IMR-90 (cell line): Measurements from ENCODE around the gene ADGRL3. TPM values are rescaled to one million over a fixed set of nuclear protein-coding genes. Genes with fewer than 3 reads are reported as not detected.

Experiments
- ATAC-seq: fragments of 200-7000 bp; cut with Tn5 transposase; 2 replicates; pipeline ENCODE4 v1.9.1; 2020; ENCODE audit warnings: low read depth, mild to moderate bottlenecking, moderate library complexity
- BruUV-seq: library from RNA; stranded (reverse); fragments of 400-500 nt; replicated peaks from 2 replicates; lab custom pipeline; 2021; lab: Mats Ljungman, UMichigan
- CTCF ChIA-PET: fragments of 300-600 bp; formaldehyde crosslinking; extraction: SDS; loops from one replicate; lab custom pipeline; 2021; ENCODE audit warnings: antibody characterized with exemption; lab: Yijun Ruan, JAX
- POLR2A ChIA-PET: fragments of 300-600 bp; sonication (Branson Sonifier 250); formaldehyde crosslinking; loops from one replicate; lab custom pipeline; 2022; ENCODE audit warnings: antibody characterized with exemption; ENCODE audit not compliant: unreplicated experiment; lab: Charles Lee
- DNase-seq: peaks from one replicate; pipeline ENCODE4 v3.0.0; 2013
- H2AFZ ChIP-seq: replicated peaks from 2 replicates; pipeline ENCODE3; 2013; ENCODE audit warnings: low read length, mild to moderate bottlenecking; ENCODE audit not compliant: poor library complexity
- H2AK5ac ChIP-seq: 2 replicates; pipeline ENCODE4 v1.6.1; 2013; ENCODE audit warnings: low read depth, low read length, inconsistent platforms
- H2AK9ac ChIP-seq: replicated peaks from 2 replicates; pipeline ENCODE3; 2013; ENCODE audit warnings: mild to moderate bottlenecking, low read depth, low read length, moderate library complexity; ENCODE audit not compliant: poor library complexity
- H2BK120ac ChIP-seq: 2 replicates; pipeline ENCODE4 v1.6.1; 2013; ENCODE audit warnings: low read depth, low read length, inconsistent platforms
- H2BK15ac ChIP-seq: 3 replicates; pipeline ENCODE4 v1.6.1; 2013; ENCODE audit warnings: low read depth, low read length, inconsistent platforms
- H2BK20ac ChIP-seq: 2 replicates; pipeline ENCODE4 v1.6.1; 2013; ENCODE audit warnings: low read depth, mild to moderate bottlenecking, inconsistent platforms, low read length, moderate library complexity
- H2BK5ac ChIP-seq: 2 replicates; pipeline ENCODE4 v1.6.1; 2013; ENCODE audit warnings: mild to moderate bottlenecking, low read depth, low read length, inconsistent platforms; ENCODE audit not compliant: poor library complexity, severe bottlenecking
- H3K14ac ChIP-seq: replicated peaks from 2 replicates; pipeline ENCODE4 v1.6.1; 2013; ENCODE audit warnings: low read depth, low read length, inconsistent platforms
- H3K18ac ChIP-seq: 2 replicates; pipeline ENCODE4 v1.6.1; 2013; ENCODE audit warnings: low read depth, low read length, control low read depth
- H3K23ac ChIP-seq: 2 replicates; pipeline ENCODE4 v1.6.1; 2013; ENCODE audit warnings: low read depth, low read length, inconsistent platforms
- H3K27ac ChIP-seq: 2 replicates; pipeline ENCODE4 v1.5.1; 2013; ENCODE audit warnings: mild to moderate bottlenecking, control low read depth, low read length; ENCODE audit not compliant: insufficient read depth
- H3K27me3 ChIP-seq: 2 replicates; pipeline ENCODE4 v1.6.1; 2013; ENCODE audit warnings: low read length; ENCODE audit not compliant: control insufficient read depth, insufficient read depth
- H3K36me3 ChIP-seq: 2 replicates; pipeline ENCODE4 v1.6.1; 2013; ENCODE audit warnings: low read length, mixed read lengths; ENCODE audit not compliant: control insufficient read depth, insufficient read depth
- H3K4ac ChIP-seq: 2 replicates; pipeline ENCODE4 v1.6.1; 2013; ENCODE audit warnings: low read depth, low read length, inconsistent platforms
- H3K4me1 ChIP-seq: 2 replicates; pipeline ENCODE4 v1.6.1; 2013; ENCODE audit warnings: low read length, mixed read lengths; ENCODE audit not compliant: control insufficient read depth, insufficient read depth
- H3K4me2 ChIP-seq: 2 replicates; pipeline ENCODE4 v1.6.1; 2013; ENCODE audit warnings: low read depth, mild to moderate bottlenecking, control low read depth, low read length, moderate library complexity
- H3K4me3 ChIP-seq: 2 replicates; pipeline ENCODE4 v1.5.1; 2013; ENCODE audit warnings: low read depth, mild to moderate bottlenecking, control low read depth, low read length, moderate library complexity; ENCODE audit not compliant: insufficient read depth
- H3K56ac ChIP-seq: 2 replicates; pipeline ENCODE4 v1.6.1; 2013; ENCODE audit warnings: low read length, inconsistent platforms; ENCODE audit not compliant: insufficient read depth; ENCODE audit errors: extremely low read depth
- H3K79me1 ChIP-seq, 2 experiments: 2 replicates each; pipeline ENCODE4 v1.6.1; 2013; ENCODE audit warnings: low read length in 2 of 2, inconsistent platforms in 1 of 2, low read depth in 1 of 2
- H3K9ac ChIP-seq: 2 replicates; pipeline ENCODE4 v1.6.1; 2013; ENCODE audit warnings: low read depth, low read length, control low read depth
- H3K9me1 ChIP-seq: 2 replicates; pipeline ENCODE4 v1.6.1; 2013; ENCODE audit warnings: low read length, inconsistent platforms; ENCODE audit not compliant: insufficient read depth
- H3K9me3 ChIP-seq: 2 replicates; pipeline ENCODE4 v1.6.1; 2013; ENCODE audit warnings: low read length; ENCODE audit not compliant: control insufficient read depth, insufficient read depth
- H4K20me1 ChIP-seq: 2 replicates; pipeline ENCODE4 v1.6.1; 2013; ENCODE audit warnings: low read length, inconsistent platforms; ENCODE audit not compliant: insufficient read depth
- H4K5ac ChIP-seq: 2 replicates; pipeline ENCODE4 v1.6.1; 2013; ENCODE audit warnings: mild to moderate bottlenecking, low read depth, low read length, control low read depth
- H4K8ac ChIP-seq, 2 experiments: 2 replicates each; pipeline ENCODE4 v1.6.1; 2013; ENCODE audit warnings: low read depth in 2 of 2, low read length in 2 of 2, control low read depth in 1 of 2, inconsistent platforms in 1 of 2
- H4K91ac ChIP-seq: 2 replicates; pipeline ENCODE4 v1.6.1; 2013; ENCODE audit warnings: low read depth, low read length, inconsistent platforms; ENCODE audit not compliant: insufficient read depth
- CHD1 ChIP-seq: IDR thresholded peaks from 2 replicates; pipeline ENCODE4 v1.6.1; 2012; ENCODE audit warnings: low read depth, low read length, improper control_type of control experiment
- RCOR1 ChIP-seq: IDR thresholded peaks from 2 replicates; pipeline ENCODE4 v1.6.1; 2012; ENCODE audit warnings: mild to moderate bottlenecking, low read length, improper control_type of control experiment; ENCODE audit not compliant: insufficient replicate concordance
- RFX5 ChIP-seq: IDR thresholded peaks from 2 replicates; pipeline ENCODE4 v1.8.0; 2012; ENCODE audit warnings: low read depth, mild to moderate bottlenecking, low read length, moderate library complexity
- WGBS, 2 experiments: methylation state at CpG; one replicate each; pipeline versions ENCODE4 v1.1.5 to v1.1.7; 2013; ENCODE audit warnings: missing lambda C conversion rate in 2 of 2; ENCODE audit not compliant: insufficient read length in 1 of 2; ENCODE audit errors: extremely low coverage in 2 of 2; 5-methylcytosine and 5-hydroxymethylcytosine counted together
- dilution Hi-C: fragments of 300-500 bp; cut with HindIII; formaldehyde crosslinking; loops from one replicate; pipeline ENCODE4 v1.14.3; 2018; ENCODE audit warnings: low sequenced_read_pairs; ENCODE audit not compliant: unreplicated experiment
- in situ Hi-C: fragments of 300-500 bp; cut with MboI; formaldehyde crosslinking; loops from 3 replicates; pipeline ENCODE4 v1.14.3; 2019; ENCODE audit warnings: low sequenced_read_pairs, inconsistent platforms, mixed read lengths
- intact Hi-C: fragments of 100-400 bp; cut with micrococcal nuclease; formaldehyde crosslinking; loops from 2 replicates; pipeline ENCODE4 v1.10.0; 2022
- polyA plus RNA-seq, 3 experiments: library from polyadenylated mRNA; depleted of rRNA; stranded (reverse); fragments of >200 nt; gene quantifications; 2 replicates each; pipeline ENCODE4 v1.2.3, GENCODE V29; 2012; ENCODE audit warnings: low replicate concordance in 1 of 3
- total RNA-seq: library from RNA; depleted of rRNA; stranded (reverse); fragments of >200 nt; gene quantifications from 2 replicates; pipeline ENCODE4 v1.2.3, GENCODE V29; 2012
- TF ChIP-seq, protein P1 (sequence below): fragments of 150-350 bp; IDR thresholded peaks from 2 replicates; pipeline ENCODE4 v1.6.1; 2017; ENCODE audit warnings: mild to moderate bottlenecking, antibody characterized with exemption, low read length, low read depth

ADGRL3 gene
- total and polyA plus RNA-seq, 2 of the 4 experiments (the other 2 are of a cell fraction), result 0.46 to 2.5 TPM

DNA sequence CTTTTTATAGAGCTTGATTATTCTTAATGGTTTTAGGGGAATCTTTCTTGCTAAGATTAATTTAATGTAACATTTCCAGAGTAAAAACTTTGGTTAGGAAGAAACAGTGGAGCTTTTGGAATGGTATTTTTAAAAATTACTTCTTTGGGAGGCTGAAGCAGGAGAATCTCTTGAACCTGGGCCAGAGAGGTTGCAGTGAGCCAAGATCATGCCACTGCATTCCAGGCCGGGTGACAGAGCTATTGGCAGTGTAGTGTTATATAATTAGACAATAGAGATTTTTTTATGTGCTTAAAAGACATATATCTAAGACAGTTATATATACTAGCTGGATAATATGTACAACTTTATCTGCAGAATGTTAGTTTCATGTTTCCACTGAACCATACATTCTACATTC lies 585.6 kb downstream of the ADGRL3 start:
- BruUV-seq, result no TSS peak
- no peak overlapping the region for H2AK5ac ChIP-seq
- no peaks in the 10 kb centered on the region for H3K79me1 ChIP-seq
- intact Hi-C loops, result no loop called here
- no peak overlapping the region for H2BK120ac ChIP-seq
- no peak overlapping the region for H3K4ac ChIP-seq
- no peak overlapping the region for H4K8ac ChIP-seq
- POLR2A ChIA-PET, result no interaction called here
- no peak overlapping the region for H3K56ac ChIP-seq
- H2AFZ ChIP-seq, result no peak overlapping the region
- H4K91ac ChIP-seq, result no peak overlapping the region
- dilution Hi-C loops, result no loop called here
- H3K14ac ChIP-seq, result no peak overlapping the region
- H3K23ac ChIP-seq, result no peak overlapping the region
- in situ Hi-C loops, result no loop called here
- CTCF ChIA-PET, result no interaction called here
- H3K4me3 ChIP-seq, result no peak overlapping the region
- H3K27ac ChIP-seq, result no peak overlapping the region
- no peaks in the 10 kb centered on the region for H4K20me1 ChIP-seq
- H3K9me3 ChIP-seq, result no peaks in the 10 kb centered on the region
- H2BK5ac ChIP-seq, result no peak overlapping the region
- no peaks in the 10 kb centered on the region for H3K27me3 ChIP-seq
- H3K4me2 ChIP-seq, result no peak overlapping the region
- TF ChIP-seq CHD1 (no peak), RCOR1 (no peak), RFX5 (no peak)
- TF ChIP-seq, protein P1, sequence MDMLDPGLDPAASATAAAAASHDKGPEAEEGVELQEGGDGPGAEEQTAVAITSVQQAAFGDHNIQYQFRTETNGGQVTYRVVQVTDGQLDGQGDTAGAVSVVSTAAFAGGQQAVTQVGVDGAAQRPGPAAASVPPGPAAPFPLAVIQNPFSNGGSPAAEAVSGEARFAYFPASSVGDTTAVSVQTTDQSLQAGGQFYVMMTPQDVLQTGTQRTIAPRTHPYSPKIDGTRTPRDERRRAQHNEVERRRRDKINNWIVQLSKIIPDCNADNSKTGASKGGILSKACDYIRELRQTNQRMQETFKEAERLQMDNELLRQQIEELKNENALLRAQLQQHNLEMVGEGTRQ, result no peak
- H3K9ac ChIP-seq, result no peak overlapping the region
- no peak overlapping the region for H4K5ac ChIP-seq
- DNase-seq (no peak), ATAC-seq (no peak)
- no peak overlapping the region for H3K18ac ChIP-seq
- H2BK20ac ChIP-seq, result no peak overlapping the region
- H3K36me3 ChIP-seq, result no peaks in the 10 kb centered on the region
- no peak overlapping the region for H2BK15ac ChIP-seq
- WGBS, 2 experiments, result no CpG with 5 or more reads among the region's 1 CpG
- H3K9me1 ChIP-seq, result no peaks in the 10 kb centered on the region
- no peak overlapping the region for H2AK9ac ChIP-seq
- no peaks in the 10 kb centered on the region for H3K4me1 ChIP-seq
